ENCODE measurements around the gene RBM10.
A peak's percentile ranks its signal among the peaks of the same experiment; 100 is the strongest.

Gene RBM10

GRCh38 chrX:47176101-47176740 lies 31.2 kb downstream of the RBM10 start:
- no peak for DNase-seq (ENCODE audit: low spot score)

- DNase-seq (ENCODE audit: low spot score): no peak
These were observed 32.1 kb downstream of the RBM10 start for GRCh38 chrX:47177079-47177478.

GRCh38 chrX:47178337-47178736 lies 33.3 kb downstream of the RBM10 start:
- no peak for DNase-seq (ENCODE audit: low spot score)

- DNase-seq (ENCODE audit: low spot score): no peak
These were observed 34.4 kb downstream of the RBM10 start for GRCh38 chrX:47179221-47179927.

- DNase-seq (ENCODE audit: low spot score): no peak
These were observed 34.9 kb downstream of the RBM10 start for GRCh38 chrX:47179928-47180255.

GRCh38 chrX:47180346-47180745 lies 35.3 kb downstream of the RBM10 start:
- DNase-seq (ENCODE audit: low spot score): no peak

- no peak for DNase-seq (ENCODE audit: low spot score)
These were observed 36.3 kb downstream of the RBM10 start for GRCh38 chrX:47181301-47181700.

- no peak for DNase-seq (ENCODE audit: low spot score)
These were observed 37.2 kb downstream of the RBM10 start for GRCh38 chrX:47182106-47182700.

GRCh38 chrX:47184486-47184885 lies 39.5 kb downstream of the RBM10 start:
- no peak for DNase-seq (ENCODE audit: low spot score)

- no peak for DNase-seq (ENCODE audit: low spot score)
These were observed 40.2 kb downstream of the RBM10 start for GRCh38 chrX:47185241-47185640.

- DNase-seq (ENCODE audit: low spot score): no peak
These were observed 41.2 kb downstream of the RBM10 start for GRCh38 chrX:47186096-47186740.

- peak; percentile 22 for DNase-seq (ENCODE audit: low spot score)
These were observed 42.2 kb downstream of the RBM10 start for GRCh38 chrX:47187106-47187677.

GRCh38 chrX:47189906-47190305 lies 44.9 kb downstream of the RBM10 start:
- no peak for DNase-seq (ENCODE audit: low spot score)

- peak; percentile 83 for DNase-seq (ENCODE audit: low spot score)
These were observed 45.6 kb downstream of the RBM10 start for GRCh38 chrX:47190445-47191269.

- no peak for DNase-seq (ENCODE audit: low spot score)
These were observed 46.3 kb downstream of the RBM10 start for GRCh38 chrX:47191331-47191730.

GRCh38 chrX:47191806-47192401 lies 46.9 kb downstream of the RBM10 start:
- DNase-seq (ENCODE audit: low spot score): no peak

GRCh38 chrX:47193475-47194193 lies 48.6 kb downstream of the RBM10 start, which contains the start of gene UBA1:
Gene UBA1, plus strand, starts transcription at chrX:47193829. Its CDS starts 4,974 bp downstream, at chrX:47198803.
- DNase-seq (ENCODE audit: low spot score): peak; percentile 77

- no peak for DNase-seq (ENCODE audit: low spot score)
These were observed 49.3 kb downstream of the RBM10 start for GRCh38 chrX:47194194-47194787.

GRCh38 chrX:47196098-47196497 lies 51.1 kb downstream of the RBM10 start:
- no peak for DNase-seq (ENCODE audit: low spot score)

- DNase-seq (ENCODE audit: low spot score): no peak
These were observed 52.5 kb downstream of the RBM10 start for GRCh38 chrX:47197526-47197925.
